WTC11 (cell line): ENCODE measurements around the gene STK39.

ENCODE experiments used
- MYBL2 ChIP-seq: sonication (generic); formaldehyde crosslinking; IDR thresholded peaks from 2 replicates; pipeline ENCODE4 v1.8.1; 2023; ENCODE audit warnings: mild to moderate bottlenecking, moderate library complexity, missing genetic modification reagents
- NFYB ChIP-seq: sonication (generic); formaldehyde crosslinking; conservative IDR thresholded peaks from 2 replicates; pipeline ENCODE4 v1.8.0; 2022; ENCODE audit warnings: low read depth, missing genetic modification reagents
- NR2C2 ChIP-seq: sonication (generic); formaldehyde crosslinking; IDR thresholded peaks from 2 replicates; pipeline ENCODE4 v1.8.0; 2022; ENCODE audit warnings: mild to moderate bottlenecking, missing genetic modification reagents
- SMAD4 ChIP-seq: sonication (generic); formaldehyde crosslinking; IDR thresholded peaks from 2 replicates; pipeline ENCODE4 v1.8.0; 2022; ENCODE audit warnings: mild to moderate bottlenecking, missing genetic modification reagents
- TEAD4 ChIP-seq: sonication (generic); formaldehyde crosslinking; IDR thresholded peaks from 2 replicates; pipeline ENCODE4 v1.8.0; 2022; ENCODE audit warnings: mild to moderate bottlenecking, missing genetic modification reagents
- ZNF219 ChIP-seq: sonication (generic); formaldehyde crosslinking; IDR thresholded peaks from 2 replicates; pipeline ENCODE4 v1.8.0; 2023; ENCODE audit warnings: missing genetic modification reagents, mild to moderate bottlenecking, borderline replicate concordance
- ZNF416 ChIP-seq: fragments of 250-450 bp; sonication (Bioruptor Pico); IDR thresholded peaks from 2 replicates; pipeline ENCODE4 v1.9.0; 2021; ENCODE audit warnings: mild to moderate bottlenecking, inconsistent platforms
- TF ChIP-seq, protein P1 (sequence below): sonication (generic); formaldehyde crosslinking; IDR thresholded peaks from 2 replicates; pipeline ENCODE4 v1.8.0; 2022; ENCODE audit warnings: mild to moderate bottlenecking, missing genetic modification reagents
- TF ChIP-seq, protein P2 (sequence below): fragments of 200-600 bp; IDR thresholded peaks from 2 replicates; pipeline ENCODE4 v1.8.0; 2022; ENCODE audit warnings: antibody characterized with exemption
- TF ChIP-seq, protein P3 (sequence below): sonication (generic); formaldehyde crosslinking; IDR thresholded peaks from 2 replicates; pipeline ENCODE4 v1.8.0; 2022; ENCODE audit warnings: mild to moderate bottlenecking, missing genetic modification reagents
- TF ChIP-seq, protein P4 (sequence below): sonication (generic); formaldehyde crosslinking; IDR thresholded peaks from 2 replicates; pipeline ENCODE4 v1.8.1; 2023; ENCODE audit warnings: mild to moderate bottlenecking, missing genetic modification reagents
- TF ChIP-seq, protein P5 (sequence below): sonication (generic); formaldehyde crosslinking; IDR thresholded peaks from 2 replicates; pipeline ENCODE4 v1.8.0; 2022; ENCODE audit warnings: mild to moderate bottlenecking, missing genetic modification reagents

DNA sequence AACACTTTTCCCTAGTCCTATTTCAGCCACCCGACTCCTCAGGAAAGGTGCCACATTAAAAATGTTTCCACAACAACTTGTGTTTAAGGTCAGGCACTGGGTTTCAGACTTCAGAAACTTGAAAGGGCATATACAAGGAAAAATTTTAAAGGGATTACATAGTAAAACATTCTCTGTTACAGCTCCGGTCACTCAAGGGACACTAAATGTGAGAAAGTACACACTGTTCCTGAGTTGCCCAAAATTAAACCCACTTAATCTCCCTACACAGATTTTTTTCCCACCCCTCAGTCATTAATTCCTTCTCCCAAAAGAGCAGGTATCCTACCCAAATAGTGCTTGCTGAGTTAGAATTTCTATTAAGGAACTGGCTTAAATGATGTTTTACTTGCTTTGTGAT is 14.2 kb downstream of the STK39 start:
- TF ChIP-seq ZNF416 (CRISPR knock-in tag) (no peak), NFYB (no peak), MYBL2 (CRISPR knock-in tag) (no peak), NR2C2 (CRISPR knock-in tag) (no peak), ZNF219 (CRISPR knock-in tag) (no peak), TEAD4 (no peak), SMAD4 (CRISPR knock-in tag) (no peak)
- TF ChIP-seq, protein P1, sequence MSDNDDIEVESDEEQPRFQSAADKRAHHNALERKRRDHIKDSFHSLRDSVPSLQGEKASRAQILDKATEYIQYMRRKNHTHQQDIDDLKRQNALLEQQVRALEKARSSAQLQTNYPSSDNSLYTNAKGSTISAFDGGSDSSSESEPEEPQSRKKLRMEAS (CRISPR knock-in tag): no peak
- TF ChIP-seq, protein P2, sequence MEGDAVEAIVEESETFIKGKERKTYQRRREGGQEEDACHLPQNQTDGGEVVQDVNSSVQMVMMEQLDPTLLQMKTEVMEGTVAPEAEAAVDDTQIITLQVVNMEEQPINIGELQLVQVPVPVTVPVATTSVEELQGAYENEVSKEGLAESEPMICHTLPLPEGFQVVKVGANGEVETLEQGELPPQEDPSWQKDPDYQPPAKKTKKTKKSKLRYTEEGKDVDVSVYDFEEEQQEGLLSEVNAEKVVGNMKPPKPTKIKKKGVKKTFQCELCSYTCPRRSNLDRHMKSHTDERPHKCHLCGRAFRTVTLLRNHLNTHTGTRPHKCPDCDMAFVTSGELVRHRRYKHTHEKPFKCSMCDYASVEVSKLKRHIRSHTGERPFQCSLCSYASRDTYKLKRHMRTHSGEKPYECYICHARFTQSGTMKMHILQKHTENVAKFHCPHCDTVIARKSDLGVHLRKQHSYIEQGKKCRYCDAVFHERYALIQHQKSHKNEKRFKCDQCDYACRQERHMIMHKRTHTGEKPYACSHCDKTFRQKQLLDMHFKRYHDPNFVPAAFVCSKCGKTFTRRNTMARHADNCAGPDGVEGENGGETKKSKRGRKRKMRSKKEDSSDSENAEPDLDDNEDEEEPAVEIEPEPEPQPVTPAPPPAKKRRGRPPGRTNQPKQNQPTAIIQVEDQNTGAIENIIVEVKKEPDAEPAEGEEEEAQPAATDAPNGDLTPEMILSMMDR: no peak
- TF ChIP-seq, protein P3, sequence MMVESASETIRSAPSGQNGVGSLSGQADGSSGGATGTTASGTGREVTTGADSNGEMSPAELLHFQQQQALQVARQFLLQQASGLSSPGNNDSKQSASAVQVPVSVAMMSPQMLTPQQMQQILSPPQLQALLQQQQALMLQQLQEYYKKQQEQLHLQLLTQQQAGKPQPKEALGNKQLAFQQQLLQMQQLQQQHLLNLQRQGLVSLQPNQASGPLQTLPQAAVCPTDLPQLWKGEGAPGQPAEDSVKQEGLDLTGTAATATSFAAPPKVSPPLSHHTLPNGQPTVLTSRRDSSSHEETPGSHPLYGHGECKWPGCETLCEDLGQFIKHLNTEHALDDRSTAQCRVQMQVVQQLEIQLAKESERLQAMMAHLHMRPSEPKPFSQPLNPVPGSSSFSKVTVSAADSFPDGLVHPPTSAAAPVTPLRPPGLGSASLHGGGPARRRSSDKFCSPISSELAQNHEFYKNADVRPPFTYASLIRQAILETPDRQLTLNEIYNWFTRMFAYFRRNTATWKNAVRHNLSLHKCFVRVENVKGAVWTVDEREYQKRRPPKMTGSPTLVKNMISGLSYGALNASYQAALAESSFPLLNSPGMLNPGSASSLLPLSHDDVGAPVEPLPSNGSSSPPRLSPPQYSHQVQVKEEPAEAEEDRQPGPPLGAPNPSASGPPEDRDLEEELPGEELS (CRISPR knock-in tag): no peak
- TF ChIP-seq, protein P4, sequence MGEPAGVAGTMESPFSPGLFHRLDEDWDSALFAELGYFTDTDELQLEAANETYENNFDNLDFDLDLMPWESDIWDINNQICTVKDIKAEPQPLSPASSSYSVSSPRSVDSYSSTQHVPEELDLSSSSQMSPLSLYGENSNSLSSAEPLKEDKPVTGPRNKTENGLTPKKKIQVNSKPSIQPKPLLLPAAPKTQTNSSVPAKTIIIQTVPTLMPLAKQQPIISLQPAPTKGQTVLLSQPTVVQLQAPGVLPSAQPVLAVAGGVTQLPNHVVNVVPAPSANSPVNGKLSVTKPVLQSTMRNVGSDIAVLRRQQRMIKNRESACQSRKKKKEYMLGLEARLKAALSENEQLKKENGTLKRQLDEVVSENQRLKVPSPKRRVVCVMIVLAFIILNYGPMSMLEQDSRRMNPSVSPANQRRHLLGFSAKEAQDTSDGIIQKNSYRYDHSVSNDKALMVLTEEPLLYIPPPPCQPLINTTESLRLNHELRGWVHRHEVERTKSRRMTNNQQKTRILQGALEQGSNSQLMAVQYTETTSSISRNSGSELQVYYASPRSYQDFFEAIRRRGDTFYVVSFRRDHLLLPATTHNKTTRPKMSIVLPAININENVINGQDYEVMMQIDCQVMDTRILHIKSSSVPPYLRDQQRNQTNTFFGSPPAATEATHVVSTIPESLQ: no peak
- TF ChIP-seq, protein P5, sequence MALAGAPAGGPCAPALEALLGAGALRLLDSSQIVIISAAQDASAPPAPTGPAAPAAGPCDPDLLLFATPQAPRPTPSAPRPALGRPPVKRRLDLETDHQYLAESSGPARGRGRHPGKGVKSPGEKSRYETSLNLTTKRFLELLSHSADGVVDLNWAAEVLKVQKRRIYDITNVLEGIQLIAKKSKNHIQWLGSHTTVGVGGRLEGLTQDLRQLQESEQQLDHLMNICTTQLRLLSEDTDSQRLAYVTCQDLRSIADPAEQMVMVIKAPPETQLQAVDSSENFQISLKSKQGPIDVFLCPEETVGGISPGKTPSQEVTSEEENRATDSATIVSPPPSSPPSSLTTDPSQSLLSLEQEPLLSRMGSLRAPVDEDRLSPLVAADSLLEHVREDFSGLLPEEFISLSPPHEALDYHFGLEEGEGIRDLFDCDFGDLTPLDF (CRISPR knock-in tag): no peak
